Esophagus squamous epithelium (tissue), 4 donors: ENCODE results near the gene PLA2G2C.

Experiments used
- CTCF ChIP-seq, 6 experiments: fragments of 450-650 bp in 4 of 6; fragments of 200-600 bp in 2 of 6; sonication (generic) in 2 of 6; IDR thresholded peaks; one replicate each; pipeline ENCODE4 v1.5.1; 2016 to 2019; ENCODE audit warnings: antibody characterized with exemption in 6 of 6, mild to moderate bottlenecking in 4 of 6, moderate library complexity in 4 of 6
- POLR2A ChIP-seq, 4 donors: fragments of 450-650 bp; IDR thresholded peaks; one replicate each; pipeline ENCODE4 v1.6.1; 2017; ENCODE audit warnings: antibody characterized with exemption in 4 of 4, mild to moderate bottlenecking in 4 of 4, moderate library complexity in 3 of 4

- TF ChIP-seq CTCF (IDR thresholded peaks at IDR 0.05) = no peak
- no peak for TF ChIP-seq POLR2A (IDR thresholded peaks at IDR 0.05)
Observed at GRCh38 chr1:20141466-20141865, 44.9 kb downstream of the PLA2G2C start.
